ENCODE data around the gene MYG1.

MYG1 gene

GRCh38 chr12:53333289-53333688 is 33.8 kb downstream of the MYG1 start:
- no peak for TF ChIP-seq CTCF (IDR thresholded peaks at IDR 0.05)

- TF ChIP-seq CTCF (IDR thresholded peaks at IDR 0.05) = no peak
These were observed 34.4 kb downstream of the MYG1 start for GRCh38 chr12:53333845-53334244.

GRCh38 chr12:53334822-53335221 is 35.3 kb downstream of the MYG1 start:
- no peak for TF ChIP-seq CTCF (IDR thresholded peaks at IDR 0.05)

GRCh38 chr12:53336181-53336681 is 36.7 kb downstream of the MYG1 start, which contains the start of gene SP7:
TSS of gene SP7 (minus strand) at chr12:53336354. CDS start at chr12:53335646, 708 bp downstream.
- TF ChIP-seq CTCF (IDR thresholded peaks at IDR 0.05) = no peak

- no peak for TF ChIP-seq CTCF (IDR thresholded peaks at IDR 0.05)
These were observed 38.5 kb downstream of the MYG1 start for GRCh38 chr12:53338017-53338416.

GRCh38 chr12:53338916-53339315 is 39.4 kb downstream of the MYG1 start:
- no peak for TF ChIP-seq CTCF (IDR thresholded peaks at IDR 0.05)

GRCh38 chr12:53340398-53340797 is 40.9 kb downstream of the MYG1 start:
- no peak for TF ChIP-seq CTCF (IDR thresholded peaks at IDR 0.05)

GRCh38 chr12:53343449-53343848 is 44.0 kb downstream of the MYG1 start:
- no peak for TF ChIP-seq CTCF (IDR thresholded peaks at IDR 0.05)

Data from LNCAP (cell line).